Right ventricle myocardium superior (tissue), 1 donor: Measurements from ENCODE around the gene FRG2B. TPM values are rescaled to one million over a fixed set of nuclear protein-coding genes. Genes with fewer than 3 reads are reported as not detected.
A peak's percentile ranks its signal among the peaks of the same experiment; 100 is the strongest.
"Not testable (repeated sequence)": the region's sequence is repeated elsewhere in the genome, so short reads cannot be mapped to it uniquely, and the experiment has no call there.

ENCODE experiments used
- ATAC-seq: fragments of 200-7000 bp; cut with Tn5 transposase; one replicate; pipeline ENCODE4 v1.9.1; 2020; ENCODE audit warnings: mild to moderate bottlenecking; ENCODE audit not compliant: poor library complexity
- DNase-seq: peaks from one replicate; pipeline ENCODE4 v3.0.0-alpha.2; 2020
- intact Hi-C: fragments of 100-400 bp; cut with DNase I; formaldehyde crosslinking; loops from one replicate; pipeline ENCODE4 v1.11.2; 2022
- long read RNA-seq: library from polyadenylated mRNA; unstranded; transcript quantifications from one replicate; pipeline ENCODE4 v2.0.0, GENCODE V29; 2021
- total RNA-seq: library from RNA; stranded (reverse); fragmentation: NEBNext Ultra II Directional; extraction: Animal tissue kit (Norgen Biotek cat#: 25700); gene quantifications from one replicate; pipeline ENCODE4 v1.2.1, GENCODE V29; 2021
- donor health status: DM: no; HTN: yes; CAD: no; lungs with severe emphysema.

FRG2B gene
- not detected for total RNA-seq
- long read RNA-seq = 0 reads

DNA sequence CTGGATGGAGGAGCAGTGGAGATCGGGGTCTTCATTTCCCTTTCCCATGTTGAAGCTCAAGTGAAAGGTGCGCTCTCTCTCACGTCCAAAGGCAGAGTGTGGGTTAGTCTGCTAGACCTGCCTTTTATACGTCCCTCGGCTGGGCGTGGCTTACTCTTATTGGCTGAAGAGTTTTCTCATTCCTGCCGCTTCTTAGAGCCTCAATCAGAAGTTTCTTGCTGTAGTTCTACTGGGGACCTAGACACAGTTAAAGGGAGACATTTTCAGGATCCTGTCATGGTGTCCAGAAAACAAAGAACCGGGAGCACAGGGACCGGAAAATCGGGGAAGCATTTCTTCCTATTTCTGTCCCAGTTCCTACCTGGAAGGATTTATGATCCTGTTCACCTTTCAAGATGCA is at the start of gene FRG2B:
Gene FRG2B (minus strand): TSS at position 101 of the 400 bp plus-strand sequence. CDS start 53 bp downstream, at position 48.
- intact Hi-C loops, ATAC-seq, DNase-seq: not testable (repeated sequence)

DNA sequence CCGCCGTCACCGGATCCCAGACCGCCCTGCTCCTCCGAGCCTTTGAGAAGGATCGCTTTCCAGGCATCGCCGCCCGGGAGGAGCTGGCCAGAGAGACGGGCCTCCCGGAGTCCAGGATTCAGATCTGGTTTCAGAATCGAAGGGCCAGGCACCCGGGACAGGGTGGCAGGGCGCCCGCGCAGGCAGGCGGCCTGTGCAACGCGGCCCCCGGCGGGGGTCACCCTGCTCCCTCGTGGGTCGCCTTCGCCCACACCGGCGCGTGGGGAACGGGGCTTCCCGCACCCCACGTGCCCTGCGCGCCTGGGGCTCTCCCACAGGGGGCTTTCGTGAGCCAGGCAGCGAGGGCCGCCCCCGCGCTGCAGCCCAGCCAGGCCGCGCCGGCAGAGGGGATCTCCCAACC is 40.9 kb upstream of the FRG2B start:
- DNase-seq, intact Hi-C loops: not testable (repeated sequence)
- peak; percentile 43 for ATAC-seq

DNA sequence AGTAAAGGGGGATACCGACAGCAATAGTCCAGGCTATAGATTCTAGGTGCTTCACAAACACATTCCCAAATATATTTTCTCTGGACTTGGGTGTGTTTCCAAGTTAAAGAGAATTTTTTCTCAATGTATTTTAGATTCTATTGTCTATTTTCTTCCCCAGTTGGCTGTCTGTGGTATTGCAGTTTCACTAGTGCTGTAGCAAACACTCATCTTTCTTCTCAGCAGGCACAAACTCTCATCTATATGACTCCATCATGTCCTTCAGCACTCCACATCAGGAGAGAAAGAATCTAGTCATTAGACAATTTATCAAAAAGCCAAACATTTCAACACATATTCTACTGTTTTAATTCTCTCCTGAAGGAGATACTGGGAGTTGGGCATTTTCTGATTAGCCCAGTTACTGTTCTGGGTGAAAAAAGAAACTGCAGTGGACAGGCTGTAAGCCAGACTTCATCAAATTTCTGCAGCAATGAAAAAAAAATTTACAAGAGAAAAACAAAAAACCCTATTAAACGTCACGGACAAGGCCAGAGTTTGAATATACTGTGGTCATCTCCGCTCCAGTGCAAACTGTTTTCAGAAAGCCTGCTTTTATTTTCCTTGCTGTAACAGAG is 37.1 kb upstream of the FRG2B start:
- ATAC-seq, intact Hi-C loops, DNase-seq: not testable (repeated sequence)

DNA sequence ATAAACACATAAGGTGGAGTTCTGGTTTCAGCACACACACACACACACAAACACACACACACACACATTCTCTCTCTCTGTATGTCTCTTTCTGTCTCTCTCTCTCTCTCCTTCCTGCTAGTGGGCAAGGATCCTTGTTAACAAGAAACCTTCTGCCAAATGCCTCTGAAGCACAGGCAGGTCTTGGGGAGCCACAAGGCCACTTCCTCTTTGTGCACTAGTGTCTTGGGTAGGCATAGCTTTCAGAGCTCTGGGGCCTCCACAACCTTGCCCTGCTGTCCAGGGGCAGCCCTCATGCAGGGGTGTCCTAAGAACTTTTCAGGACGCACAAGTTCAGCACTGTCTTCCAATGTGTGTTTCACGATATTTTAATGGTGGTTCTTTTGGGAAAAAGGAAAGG is 34.5 kb upstream of the FRG2B start:
- intact Hi-C loops, DNase-seq, ATAC-seq: not testable (repeated sequence)

DNA sequence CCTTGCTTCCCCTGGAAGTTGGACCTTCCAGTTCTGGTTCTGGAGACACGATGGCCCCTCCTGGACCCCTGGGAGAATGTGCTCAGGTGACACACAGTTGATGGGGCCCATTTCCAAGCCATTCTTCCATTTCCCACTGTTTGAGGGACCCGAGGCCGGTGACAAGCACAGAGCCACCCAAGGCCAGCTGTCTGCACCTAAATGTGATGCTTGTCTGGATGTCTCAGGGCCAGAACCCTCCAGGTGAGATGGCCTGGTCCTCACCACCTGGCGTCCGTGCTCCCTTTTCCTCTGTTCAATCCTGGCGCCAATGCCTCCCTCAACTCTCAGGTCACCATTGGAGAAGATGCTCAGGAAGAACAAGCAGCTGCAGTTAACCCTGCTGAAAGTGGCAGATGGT is 33.9 kb upstream of the FRG2B start:
- DNase-seq, intact Hi-C loops, ATAC-seq: not testable (repeated sequence)

DNA sequence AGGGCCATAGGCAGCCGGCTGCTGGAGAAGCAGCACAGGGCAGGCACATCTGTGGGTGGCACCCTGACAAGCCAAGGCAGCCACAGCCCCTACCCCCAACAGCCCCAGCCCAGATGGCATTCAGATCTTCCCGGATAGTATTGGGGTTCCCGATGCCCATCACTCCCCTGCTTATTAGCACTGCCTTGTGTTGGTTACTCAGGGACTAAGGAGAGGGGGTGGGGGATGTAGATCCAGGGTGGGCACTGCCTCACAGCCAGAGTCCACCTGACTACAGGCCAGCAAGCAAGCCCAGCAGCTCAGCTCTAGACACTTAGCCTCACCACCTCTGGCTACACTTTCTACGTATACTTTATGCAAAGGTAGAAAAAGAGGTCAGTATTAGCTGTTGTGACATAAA is 30.7 kb upstream of the FRG2B start:
- DNase-seq, ATAC-seq, intact Hi-C loops: not testable (repeated sequence)

DNA sequence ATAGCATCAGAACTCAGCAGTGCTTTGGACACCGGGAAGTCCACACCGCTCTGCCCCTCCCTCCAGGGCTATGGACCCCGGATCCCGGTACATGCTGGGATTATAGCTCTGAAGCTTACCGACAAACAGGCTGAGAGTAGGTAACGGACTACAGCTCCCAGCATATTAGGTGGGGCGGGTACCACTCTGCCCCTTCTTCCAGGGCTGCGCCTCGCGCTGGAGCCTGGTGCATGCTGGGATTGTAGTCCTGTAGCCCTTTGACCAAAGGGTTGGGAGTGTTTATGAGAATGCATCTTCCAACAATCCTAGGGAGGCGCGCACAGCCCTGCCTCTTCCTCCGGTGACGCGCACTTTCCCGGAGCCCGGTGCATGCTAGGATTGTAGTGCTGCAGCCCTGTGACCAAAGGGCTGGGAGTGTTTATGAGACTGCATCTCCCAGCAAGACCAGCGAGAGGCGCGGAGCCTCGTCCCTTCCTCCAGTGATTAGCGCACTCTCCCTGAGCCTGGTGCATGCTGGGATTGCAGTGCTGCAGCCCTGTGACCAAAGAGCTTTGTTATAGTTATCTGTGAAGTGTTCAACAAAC is 22.4 kb upstream of the FRG2B start:
- intact Hi-C loops, ATAC-seq: not testable (repeated sequence)
- DNase-seq = peak; percentile 62

DNA sequence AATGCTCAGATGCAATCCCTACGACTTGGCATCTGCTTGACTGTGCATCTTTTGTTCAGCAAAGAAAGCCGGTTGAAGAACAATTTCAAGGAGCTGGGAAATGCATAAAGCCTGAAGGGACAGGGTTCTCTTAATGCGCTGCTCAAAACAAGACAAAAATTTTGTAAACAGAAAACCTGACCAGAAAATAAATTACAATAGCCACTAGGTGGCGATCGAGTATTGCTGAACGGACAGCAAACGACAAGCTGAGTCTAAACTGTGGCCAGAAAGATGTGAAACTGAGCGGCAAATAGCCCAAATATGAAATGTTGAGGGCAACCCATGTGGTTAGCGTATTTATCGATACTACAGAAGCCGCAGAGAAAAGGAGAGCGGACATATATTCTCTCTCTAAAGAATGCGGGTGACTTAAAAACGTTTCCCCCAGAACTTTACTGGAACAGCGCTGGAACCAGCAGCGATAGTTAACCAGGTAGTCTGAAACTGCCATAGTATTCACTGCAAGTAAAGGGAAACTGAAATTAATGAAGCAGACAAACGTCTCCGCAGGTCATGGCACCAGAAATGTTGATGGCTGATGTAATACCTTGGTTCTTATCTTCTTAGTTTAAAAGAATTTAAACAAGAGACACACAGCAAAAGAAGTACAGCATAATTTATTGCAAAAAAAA is 20.6 kb upstream of the FRG2B start:
- DNase-seq, ATAC-seq, intact Hi-C loops: not testable (repeated sequence)

DNA sequence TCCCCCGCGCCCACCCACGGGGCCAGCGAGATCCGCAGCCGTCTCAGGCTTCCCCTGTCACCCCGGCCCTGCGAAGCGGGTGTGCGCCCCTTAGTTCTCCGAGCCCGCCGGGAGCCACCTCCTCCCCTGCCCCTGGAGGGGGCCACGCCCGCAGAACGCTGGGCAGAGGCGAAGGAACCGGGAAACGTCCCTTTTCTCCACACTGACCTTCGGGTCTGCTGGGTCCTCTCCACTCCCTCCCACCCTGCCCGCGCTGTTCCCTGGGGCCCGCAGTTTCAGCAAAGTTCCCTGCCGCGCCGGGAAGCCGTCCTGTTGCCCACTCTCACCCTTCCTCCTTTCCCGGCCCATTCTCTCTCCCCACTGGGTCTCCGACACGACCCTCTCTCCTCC is 11.2 kb upstream of the FRG2B start:
- intact Hi-C loops, DNase-seq, ATAC-seq: not testable (repeated sequence)

DNA sequence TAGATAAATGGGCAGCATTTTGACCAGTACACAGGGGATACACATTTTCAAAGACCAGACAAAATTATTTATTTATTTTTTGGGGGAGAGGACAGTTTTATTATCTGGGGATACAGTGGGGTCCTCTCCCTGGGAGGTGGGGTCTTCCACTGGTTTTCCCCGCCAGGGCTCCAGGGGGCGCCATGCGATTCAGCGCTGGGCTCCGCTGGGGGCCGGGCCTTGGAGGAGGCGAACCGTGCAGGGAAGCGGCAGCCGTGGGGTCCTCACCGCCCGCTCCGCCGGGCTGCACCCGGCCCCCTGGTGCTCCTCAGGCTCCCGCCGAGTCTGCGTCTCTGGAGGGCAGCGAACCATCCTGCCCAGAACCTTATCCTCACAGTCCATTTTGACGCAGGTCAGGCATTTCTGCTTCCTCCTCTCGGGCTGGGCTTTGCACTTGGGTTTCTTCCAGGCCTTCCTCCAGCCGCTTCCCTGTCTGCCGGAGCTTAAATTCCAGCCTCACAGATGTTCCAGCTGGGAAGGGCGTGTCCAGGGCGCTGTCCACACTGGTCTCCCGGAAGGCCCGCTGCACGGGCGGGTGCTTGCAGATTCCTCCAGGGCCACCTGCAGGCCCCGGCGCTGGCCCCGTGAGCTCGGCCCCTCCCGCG is 10.7 kb upstream of the FRG2B start:
- DNase-seq, ATAC-seq, intact Hi-C loops: not testable (repeated sequence)

DNA sequence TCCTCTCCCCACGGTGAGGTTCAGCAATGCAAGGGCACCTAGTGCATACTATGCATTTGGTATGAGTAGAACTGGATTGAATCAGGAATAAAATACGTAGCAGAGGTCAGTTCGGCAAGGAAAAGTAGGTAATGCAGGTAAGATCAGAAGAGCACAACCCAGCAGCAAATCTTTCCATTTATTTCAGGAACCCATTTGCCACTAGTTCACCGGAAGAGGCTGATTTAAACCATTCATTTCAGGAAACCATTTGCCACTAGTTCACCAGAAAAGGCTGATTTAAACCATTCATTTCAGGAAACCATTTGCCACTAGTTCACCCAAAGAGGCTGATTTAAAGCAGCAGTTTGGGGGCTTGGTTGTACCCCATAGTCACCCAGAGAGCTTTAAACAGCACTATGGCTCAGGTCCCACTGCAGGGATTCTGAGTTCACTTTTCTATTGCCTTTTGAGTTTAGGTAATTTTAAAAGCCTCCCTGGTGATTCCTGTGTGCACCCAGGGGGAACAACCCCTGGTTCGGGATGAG is 4.2 kb upstream of the FRG2B start:
- ATAC-seq, DNase-seq, intact Hi-C loops: not testable (repeated sequence)

DNA sequence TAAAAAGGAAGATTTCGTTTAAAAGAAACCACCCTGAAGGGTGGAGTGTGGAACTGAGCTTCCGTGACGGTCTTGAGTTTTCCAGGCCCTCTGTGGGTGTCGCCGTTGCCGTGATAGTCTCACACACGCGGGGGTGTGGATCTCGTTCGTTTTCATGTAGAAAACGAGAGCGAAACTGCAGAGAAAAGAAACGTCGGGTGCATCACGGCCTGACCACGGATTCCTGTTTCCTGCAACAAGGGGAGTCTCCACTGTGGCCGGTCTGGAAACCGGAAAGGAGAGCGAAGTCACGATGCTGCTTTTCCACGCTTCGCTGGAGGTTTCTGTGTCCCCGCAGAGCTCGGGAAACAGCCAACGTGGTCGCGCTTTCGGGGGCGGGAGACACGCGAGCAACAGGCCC is 4.1 kb downstream of the FRG2B start:
- intact Hi-C loops, DNase-seq, ATAC-seq: not testable (repeated sequence)

DNA sequence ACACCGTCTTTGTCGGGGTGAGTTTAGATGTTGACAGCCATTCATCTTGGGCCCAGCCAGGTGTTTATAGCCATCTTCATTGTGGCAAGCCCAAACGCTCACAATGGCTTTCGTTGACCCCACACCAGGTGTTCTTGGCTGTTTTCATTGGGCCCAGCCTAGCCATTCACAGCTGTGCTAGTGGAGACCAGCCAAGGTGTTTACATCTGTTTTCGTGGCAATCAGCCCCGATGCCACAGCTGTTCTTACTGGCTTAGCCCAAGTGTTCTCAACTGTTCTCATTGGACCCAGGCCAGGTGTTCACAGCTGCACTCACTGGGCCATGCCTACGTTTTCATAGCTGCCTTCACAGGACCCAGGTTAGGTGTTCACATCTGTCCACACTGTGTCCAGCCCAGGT is 7.7 kb downstream of the FRG2B start:
- intact Hi-C loops = no loop called here
- no peak for DNase-seq
- no peak for ATAC-seq

DNA sequence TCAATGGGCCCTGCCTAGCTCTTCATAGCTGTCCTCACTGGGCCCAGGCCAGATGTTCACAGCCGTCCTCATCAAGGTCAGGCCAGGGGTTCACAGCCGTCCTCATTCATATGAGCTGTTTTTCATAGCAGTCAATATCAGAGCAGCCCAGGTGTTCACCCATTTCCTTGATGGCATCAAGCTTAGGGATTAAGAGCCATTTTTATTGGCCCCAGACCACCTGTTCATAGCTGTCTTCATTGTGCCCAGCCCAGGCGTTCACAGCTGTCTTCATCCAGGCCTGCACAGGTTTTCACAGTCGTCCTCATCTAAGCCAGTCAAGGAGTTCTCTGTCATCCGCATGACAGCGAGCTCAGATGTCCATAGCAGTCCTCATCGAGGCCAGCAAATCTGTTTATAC is 9.4 kb downstream of the FRG2B start:
- ATAC-seq = no peak
- intact Hi-C loops = no loop called here
- DNase-seq = no peak

DNA sequence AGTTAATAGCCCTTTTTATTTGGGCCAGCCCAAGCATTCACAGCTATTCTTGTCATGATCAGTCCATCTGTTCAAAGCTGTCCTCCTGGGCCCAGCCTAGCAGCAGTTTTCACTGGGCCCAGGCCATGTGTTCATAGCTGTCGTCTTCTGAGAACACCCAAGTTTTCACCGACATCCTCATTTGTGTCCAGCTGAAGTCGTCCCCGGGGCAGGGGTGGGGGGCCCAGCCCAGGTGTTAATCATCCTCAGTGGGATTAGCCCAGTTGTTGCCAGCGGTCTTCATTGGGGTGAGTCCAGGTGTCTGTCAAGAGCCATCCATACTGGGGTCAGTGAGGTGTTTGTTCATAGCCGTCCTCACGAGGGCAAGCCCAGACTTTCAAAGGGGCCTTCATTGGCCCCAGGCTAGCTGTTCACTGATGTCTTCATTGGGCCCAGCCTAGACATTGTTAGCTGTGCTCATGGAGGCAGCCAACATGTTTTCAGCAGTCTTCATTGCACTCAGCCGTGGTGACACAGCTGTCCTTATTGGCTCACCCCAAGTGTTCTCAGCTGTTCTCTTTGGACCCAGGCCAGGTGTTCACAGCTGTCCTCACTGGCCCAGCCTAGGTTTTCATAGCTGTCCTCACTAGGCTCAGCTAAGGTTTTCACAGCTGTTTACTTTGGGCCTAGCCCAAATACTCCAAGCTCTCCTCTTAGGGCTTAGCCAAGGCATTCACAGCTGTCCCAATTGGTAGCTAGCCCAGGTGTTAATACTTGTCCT is 10.0 kb downstream of the FRG2B start:
- intact Hi-C loops = no loop called here
- ATAC-seq = peak; percentile 56
- peak; percentile 45 for DNase-seq

DNA sequence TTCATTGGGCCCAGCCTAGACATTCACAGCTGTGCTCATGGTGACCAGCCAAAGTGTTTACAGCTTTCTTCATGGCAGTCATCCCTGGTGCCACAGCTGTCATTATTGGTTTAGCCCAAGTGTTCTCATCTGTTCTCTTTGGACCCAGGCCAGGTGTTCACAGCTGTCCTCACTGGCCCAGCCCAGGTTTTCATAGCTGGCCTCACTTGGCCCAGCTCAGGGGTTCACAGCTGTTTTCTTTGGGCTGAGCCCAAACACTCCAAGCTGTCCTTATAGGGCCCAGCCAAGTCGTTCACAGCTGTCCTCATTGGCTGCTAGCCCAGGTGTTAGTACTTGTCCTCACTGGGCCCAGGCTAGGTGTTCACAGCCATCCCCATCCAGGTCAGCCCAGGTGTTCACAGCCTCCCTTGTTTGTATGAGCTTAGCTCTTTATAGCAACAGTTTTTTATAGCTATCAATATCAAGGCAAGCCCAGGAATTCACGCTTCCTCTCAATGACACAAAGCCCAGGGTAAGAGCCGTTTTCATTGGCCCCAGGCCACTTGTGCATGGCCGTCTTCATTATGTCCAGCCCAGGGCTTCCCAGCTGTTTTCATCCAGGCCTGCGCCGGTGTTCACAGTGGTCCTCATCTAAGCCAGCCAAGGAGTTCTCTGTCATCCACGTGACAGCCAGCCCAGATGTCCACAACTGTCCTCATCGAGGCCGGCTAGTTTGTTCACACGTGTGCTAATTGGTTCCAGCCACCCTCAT is 11.6 kb downstream of the FRG2B start:
- DNase-seq = no peak
- ATAC-seq = peak; percentile 18
- intact Hi-C loops = no loop called here

DNA sequence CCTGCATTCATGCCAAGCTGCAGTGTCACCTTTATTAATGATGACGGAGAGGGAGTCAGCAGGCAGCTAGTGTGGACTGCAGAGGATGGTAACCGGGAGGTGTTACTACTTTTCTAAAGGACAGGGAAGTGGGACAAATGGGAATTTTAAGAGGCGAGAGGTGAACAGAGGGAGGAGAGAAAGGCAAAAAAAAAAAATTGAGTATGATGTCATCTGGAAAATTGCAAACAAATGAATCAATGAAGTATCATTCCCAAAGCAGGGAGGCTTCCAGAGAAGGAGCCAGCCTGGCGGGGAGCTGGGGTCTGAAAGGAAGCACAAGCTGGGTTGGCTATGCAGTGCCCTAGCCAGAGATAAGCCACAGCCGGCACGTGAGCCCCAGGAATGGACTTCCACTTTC is 12.9 kb downstream of the FRG2B start:
- intact Hi-C loops = no loop called here
- ATAC-seq (no peak), DNase-seq (no peak)

DNA sequence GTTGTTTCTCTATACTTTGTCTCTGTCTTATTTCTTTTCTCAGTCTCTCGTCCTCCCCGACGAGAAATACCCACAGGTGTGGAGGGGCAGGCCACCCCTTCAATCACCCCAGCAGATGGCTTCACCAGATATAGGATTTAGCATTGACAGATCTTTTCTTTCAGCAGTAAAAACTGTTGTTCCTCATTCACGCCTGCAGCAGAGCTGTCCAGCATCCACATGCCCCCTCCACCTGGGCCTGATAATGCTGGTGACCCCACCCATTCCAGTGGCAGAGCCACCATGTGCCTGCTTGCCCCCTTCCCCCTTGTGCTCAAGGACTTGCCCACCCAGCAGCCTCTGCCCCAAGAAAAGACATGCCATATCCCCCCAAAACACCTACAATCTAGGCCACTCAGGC is 15.5 kb downstream of the FRG2B start:
- intact Hi-C loops = no loop called here

More for the DNA sequence above, 15.5 kb downstream of the FRG2B start:
- no peak for DNase-seq
- no peak for ATAC-seq
